Measurements from ENCODE around the gene SUOX.

GRCh38 chr12:55963760-55964159, 33.3 kb upstream of the SUOX start:
- no peak for TF ChIP-seq CTCF (IDR thresholded peaks at IDR 0.05 in 8 of 11, conservative IDR thresholded peaks at IDR 0.05 in 3 of 11)
- no peak for TF ChIP-seq POLR2A (IDR thresholded peaks at IDR 0.05)
